Tibial artery (tissue), 4 donors: ENCODE data around the gene ARL8A.
"Not testable (repeated sequence)": the region's sequence is repeated elsewhere in the genome, so short reads cannot be mapped to it uniquely, and the experiment has no call there.

ENCODE experiments used
- DNase-seq, 2 donors: peaks; one replicate each; pipeline ENCODE4 v3.0.0-alpha.2; 2019
- H3K27ac ChIP-seq, 2 donors: fragments of 200-600 bp; sonication (generic) in 1 of 2; 1 replicate in 1 of 2; 2 replicates in 1 of 2; pipeline ENCODE4 v1.5.1; 2018 to 2019; ENCODE audit warnings: mild to moderate bottlenecking in 1 of 2
- H3K27me3 ChIP-seq, 2 donors: fragments of 200-600 bp; sonication (generic) in 1 of 2; one replicate each; pipeline versions ENCODE4 v1.5.1 to v1.6.0; 2016 to 2019
- H3K36me3 ChIP-seq, 3 donors: fragments of 200-600 bp; sonication (generic) in 2 of 3; one replicate each; pipeline ENCODE4 v1.5.1; 2016 to 2019; ENCODE audit warnings: mild to moderate bottlenecking in 2 of 3
- H3K4me1 ChIP-seq, 4 donors: fragments of 200-600 bp; sonication (generic) in 2 of 4; 1 replicate in 3 of 4; 2 replicates in 1 of 4; pipeline ENCODE4 v1.5.1; 2016 to 2019
- H3K4me3 ChIP-seq, 2 donors: fragments of 200-600 bp; sonication (generic) in 1 of 2; 1 replicate in 1 of 2; 2 replicates in 1 of 2; pipeline ENCODE4 v1.5.1; 2018 to 2019; ENCODE audit warnings: mild to moderate bottlenecking in 2 of 2
- H3K9me3 ChIP-seq, 3 donors: fragments of 200-600 bp; sonication (generic) in 1 of 3; one replicate each; pipeline ENCODE4 v1.5.1; 2016 to 2019
- CTCF ChIP-seq, 2 experiments: fragments of 200-600 bp in 1 of 2; fragments of 450-650 bp in 1 of 2; IDR thresholded peaks; one replicate each; pipeline ENCODE4 v1.5.1; 2017 to 2019; ENCODE audit warnings: antibody characterized with exemption in 2 of 2, mild to moderate bottlenecking in 1 of 2, moderate library complexity in 1 of 2
- intact Hi-C: fragments of 100-400 bp; cut with DNase I; formaldehyde crosslinking; loops from one replicate; pipeline ENCODE4 v1.15.0; 2023; ENCODE audit warnings: low total_unique reads

The ARL8A gene

GRCh38 chr1:202170726-202171125 lies 26.2 kb upstream of the ARL8A start:
- Histone ChIP-seq H3K9me3 (no peaks in the 10 kb centered on the region), H3K27ac (no peak overlapping the region), H3K36me3 (no peaks in the 10 kb centered on the region), H3K27me3 (peaks cover 0 to 4% of the 10 kb centered on the region in 2 donors), H3K4me1 (no peaks in the 10 kb centered on the region), H3K4me3 (no peak overlapping the region)
- DNase-seq: no peak
- intact Hi-C loops: no loop called here
- no peak for TF ChIP-seq CTCF (IDR thresholded peaks at IDR 0.05)

- Histone ChIP-seq H3K4me3 (no peak overlapping the region), H3K9me3 (no peaks in the 10 kb centered on the region), H3K27me3 (peaks cover 0 to 4% of the 10 kb centered on the region in 2 donors), H3K4me1 (no peaks in the 10 kb centered on the region), H3K36me3 (no peaks in the 10 kb centered on the region), H3K27ac (no peak overlapping the region)
- TF ChIP-seq CTCF (IDR thresholded peaks at IDR 0.05): no peak
- intact Hi-C loops: no loop called here
- no peak for DNase-seq
Measured at GRCh38 chr1:202168861-202169260, 24.3 kb upstream of the ARL8A start.

- intact Hi-C loops: no loop called here
- H3K27ac ChIP-seq: no peak overlapping the region
- H3K36me3 ChIP-seq: no peaks in the 10 kb centered on the region
- peaks cover 0 to 4% of the 10 kb centered on the region in 2 donors for H3K27me3 ChIP-seq
- TF ChIP-seq CTCF (IDR thresholded peaks at IDR 0.05): no peak
- H3K4me1 ChIP-seq: peaks cover 0 to 3% (median 0%) of the 10 kb centered on the region in 4 donors
- no peak for DNase-seq
- H3K9me3 ChIP-seq: no peaks in the 10 kb centered on the region
- H3K4me3 ChIP-seq: no peak overlapping the region
Measured at GRCh38 chr1:202167708-202168415, 23.3 kb upstream of the ARL8A start.

GRCh38 chr1:202167054-202167453 lies 22.5 kb upstream of the ARL8A start:
- DNase-seq, intact Hi-C loops, H3K36me3 ChIP-seq, H3K27me3 ChIP-seq, H3K27ac ChIP-seq, H3K4me3 ChIP-seq, H3K4me1 ChIP-seq, H3K9me3 ChIP-seq: not testable (repeated sequence)

- Histone ChIP-seq H3K27me3 (peaks cover 0 to 4% of the 10 kb centered on the region in 2 donors), H3K4me3 (no peak overlapping the region), H3K36me3 (no peaks in the 10 kb centered on the region), H3K9me3 (no peaks in the 10 kb centered on the region), H3K27ac (no peak overlapping the region), H3K4me1 (peaks cover 0 to 3% (median 0%) of the 10 kb centered on the region in 4 donors)
- intact Hi-C loops: no loop called here
- DNase-seq: no peak
- TF ChIP-seq CTCF (IDR thresholded peaks at IDR 0.05): no peak
Measured at GRCh38 chr1:202165942-202166843, 21.7 kb upstream of the ARL8A start.
